Endothelial cell of umbilical vein (primary cell): ENCODE data around the gene NCOR1. TPM values are rescaled to one million over a fixed set of nuclear protein-coding genes. Genes with fewer than 3 reads are reported as not detected.

Source experiments
- BruUV-seq: library from RNA; stranded (reverse); fragments of 400-500 nt; replicated peaks from 2 replicates; lab custom pipeline; 2021; lab: Mats Ljungman, UMichigan
- CTCF ChIA-PET: fragments of 300-600, 350-600 bp; sonication (Branson Sonifier 250); formaldehyde crosslinking; loops from one replicate; lab custom pipeline; 2021; ENCODE audit warnings: antibody characterized with exemption, inconsistent platforms; lab: Charles Lee
- POLR2A ChIA-PET: fragments of 300-600, 350-600 bp; sonication (Branson Sonifier 250); formaldehyde crosslinking; loops from one replicate; lab custom pipeline; 2021; ENCODE audit warnings: antibody characterized with exemption, inconsistent platforms; lab: Charles Lee
- DNase-seq: peaks from one replicate; pipeline ENCODE4 v3.0.0-alpha.2; 2011; ENCODE audit warnings: low read depth, low spot score
- FAIRE-seq: peaks from 2 replicates; lab custom pipeline; 2011; peaks lifted over from hg19 to GRCh38; lab: Jason Lieb, UNC
- H2AFZ ChIP-seq: 2 replicates; pipeline ENCODE4 v1.6.0; 2012; ENCODE audit warnings: low read depth, low read length, control low read depth, inconsistent platforms
- H3K27ac ChIP-seq: 2 replicates; pipeline ENCODE4 v1.5.1; 2011; ENCODE audit warnings: low read depth, mild to moderate bottlenecking, control low read depth, low read length, moderate library complexity; ENCODE audit not compliant: insufficient read depth
- H3K27me3 ChIP-seq, 2 experiments: 2 replicates each; pipeline versions ENCODE4 v1.6.0 to v1.6.1; 2011; ENCODE audit warnings: low read length in 2 of 2, mixed read lengths in 1 of 2; ENCODE audit not compliant: control insufficient read depth in 2 of 2, insufficient read depth in 2 of 2
- H3K36me3 ChIP-seq, 2 experiments: 2 replicates in 1 of 2; 3 replicates in 1 of 2; pipeline ENCODE4 v1.5.1; 2011; ENCODE audit warnings: low read length in 2 of 2, mild to moderate bottlenecking in 1 of 2, moderate library complexity in 1 of 2; ENCODE audit not compliant: control insufficient read depth in 2 of 2, insufficient read depth in 2 of 2; ENCODE audit errors: extremely low read depth in 1 of 2
- H3K4me1 ChIP-seq: 3 replicates; pipeline ENCODE4 v1.5.1; 2011; ENCODE audit warnings: mild to moderate bottlenecking, low read length; ENCODE audit not compliant: control insufficient read depth, insufficient read depth; ENCODE audit errors: extremely low read depth
- H3K4me2 ChIP-seq: 2 replicates; pipeline ENCODE4 v1.6.1; 2011; ENCODE audit warnings: low read length, control low read depth, mixed read lengths; ENCODE audit not compliant: insufficient read depth
- H3K4me3 ChIP-seq, 3 experiments: fragments of 200-600 bp in 1 of 3; sonication (generic), shearing (Covaris generic) in 1 of 3; replicated peaks in 1 of 3; 2 replicates each; pipeline ENCODE4 v1.5.1; 2011 to 2016; ENCODE audit warnings: control low read depth in 3 of 3, low read length in 3 of 3, mild to moderate bottlenecking in 2 of 3, inconsistent platforms in 1 of 3, low read depth in 1 of 3, moderate library complexity in 1 of 3; ENCODE audit not compliant: insufficient read depth in 1 of 3
- H3K79me2 ChIP-seq: 2 replicates; pipeline ENCODE4 v1.6.0; 2012; ENCODE audit warnings: low read length, inconsistent platforms; ENCODE audit not compliant: control insufficient read depth, insufficient read depth
- H3K9ac ChIP-seq: replicated peaks from 2 replicates; pipeline ENCODE3; 2011; ENCODE audit warnings: low read length, control low read depth; ENCODE audit not compliant: insufficient read depth; ENCODE audit errors: extremely low read depth
- H3K9me1 ChIP-seq: replicated peaks from 3 replicates; pipeline ENCODE4 v1.6.0; 2011; ENCODE audit warnings: mild to moderate bottlenecking, low read length; ENCODE audit not compliant: control insufficient read depth, insufficient read depth; ENCODE audit errors: extremely low read depth
- H3K9me3 ChIP-seq: replicated peaks from 2 replicates; pipeline ENCODE4 v1.5.1; 2012; ENCODE audit warnings: low read length, inconsistent platforms; ENCODE audit not compliant: control insufficient read depth, insufficient read depth
- H4K20me1 ChIP-seq: replicated peaks from 2 replicates; pipeline ENCODE3; 2011; ENCODE audit warnings: mild to moderate bottlenecking, low read length; ENCODE audit not compliant: control insufficient read depth, insufficient read depth; ENCODE audit errors: extremely low read depth
- EZH2 ChIP-seq: IDR thresholded peaks from 2 replicates; pipeline ENCODE4 v1.6.1; 2012; ENCODE audit warnings: borderline replicate concordance, low read depth, mild to moderate bottlenecking, moderate library complexity, low read length, inconsistent platforms; ENCODE audit not compliant: severe bottlenecking
- FOS ChIP-seq: IDR thresholded peaks from 2 replicates; pipeline ENCODE4 v1.6.1; 2011; ENCODE audit warnings: mild to moderate bottlenecking, low read length, moderate library complexity, borderline replicate concordance; ENCODE audit not compliant: insufficient read depth
- GATA2 ChIP-seq: IDR thresholded peaks from 2 replicates; pipeline ENCODE4 v1.7.0; 2011; ENCODE audit warnings: low read depth, mild to moderate bottlenecking, moderate library complexity, mixed read lengths, low read length; ENCODE audit not compliant: insufficient read length, insufficient read depth
- JUN ChIP-seq: IDR thresholded peaks from 2 replicates; pipeline ENCODE4 v1.6.1; 2011; ENCODE audit warnings: borderline replicate concordance, low read depth; ENCODE audit not compliant: insufficient read length, insufficient read depth
- MAX ChIP-seq: IDR thresholded peaks from 2 replicates; pipeline ENCODE4 v1.6.1; 2011; ENCODE audit not compliant: insufficient read depth, insufficient read length
- MYC ChIP-seq: IDR thresholded peaks from one replicate; pipeline ENCODE4 v1.6.1; 2011; ENCODE audit warnings: mild to moderate bottlenecking, low read depth, low read length
- POLR2A ChIP-seq: IDR thresholded peaks from 2 replicates; pipeline ENCODE4 v1.6.1; 2012; ENCODE audit warnings: low read depth, mild to moderate bottlenecking, control low read depth, low read length
- POLR2AphosphoS5 ChIP-seq: IDR thresholded peaks from 2 replicates; pipeline ENCODE4 v1.6.1; 2012; ENCODE audit warnings: low read depth, mild to moderate bottlenecking, control low read depth, low read length, moderate library complexity; ENCODE audit not compliant: insufficient read depth
- dilution Hi-C: fragments of 300-500 bp; cut with MboI; formaldehyde crosslinking; loops from one replicate; pipeline ENCODE4 v1.15.0; 2019; ENCODE audit warnings: low sequenced_read_pairs; ENCODE audit not compliant: extremely low pct_ligation_motif_present
- intact Hi-C: fragments of 100-400 bp; cut with micrococcal nuclease; formaldehyde crosslinking; loops from one replicate; pipeline ENCODE4 v1.10.0; 2022
- polyA plus RNA-seq, 4 experiments: library from polyadenylated mRNA; depleted of rRNA in 3 of 4; stranded (reverse) in 3 of 4; unstranded in 1 of 4; fragments of >200 nt; gene quantifications; 2 replicates each; pipeline versions ENCODE4 v1.2.1 to v1.2.3, GENCODE V29; 2011 to 2012; ENCODE audit warnings: missing spikeins in 1 of 4
- total RNA-seq: library from RNA; stranded (reverse); gene quantifications from 2 replicates; pipeline ENCODE4 v1.2.3, GENCODE V29; 2021
- TF ChIP-seq, protein P1 (sequence below), 2 donors: IDR thresholded peaks; 1 replicate in 1 of 2; 2 replicates in 1 of 2; pipeline ENCODE4 v1.5.1; 2011; ENCODE audit warnings: low read length in 2 of 2, mild to moderate bottlenecking in 2 of 2, moderate library complexity in 2 of 2, control low read depth in 1 of 2, inconsistent platforms in 1 of 2, low read depth in 1 of 2; ENCODE audit not compliant: insufficient read depth in 1 of 2; ENCODE audit errors: extremely low read depth in 1 of 2

Gene NCOR1
- total and polyA plus RNA-seq, 2 donors (not counting 3 experiments of a cell fraction or from before 2014, with no cell fraction given): 90.0 to 134 TPM

DNA sequence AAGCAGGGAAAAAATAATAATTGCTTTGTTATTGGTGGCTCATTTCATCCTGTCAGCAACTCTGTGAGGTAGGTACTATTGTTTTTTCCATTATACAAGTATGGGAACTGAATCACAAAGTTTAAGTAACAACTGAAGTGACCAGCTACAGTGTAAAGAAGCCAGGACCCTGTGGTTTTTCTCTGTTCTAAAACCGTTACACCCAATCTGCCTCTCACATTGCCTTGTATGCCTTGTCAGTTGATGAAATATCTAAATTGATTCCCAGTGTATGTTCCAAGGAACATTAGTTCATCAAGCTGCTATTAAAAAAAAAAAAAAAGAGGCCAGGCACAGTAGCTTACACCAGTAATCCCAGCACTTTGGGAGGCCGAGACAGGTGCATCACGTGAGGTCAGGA lies 7.1 kb upstream of the NCOR1 start:
- H3K27ac ChIP-seq: no peak overlapping the region
- no peak for DNase-seq
- no peaks in the 10 kb centered on the region for H3K9me3 ChIP-seq
- no peaks in the 10 kb centered on the region for H4K20me1 ChIP-seq
- no peaks in the 10 kb centered on the region for H3K36me3 ChIP-seq
- BruUV-seq: no TSS peak
- peaks cover 8% of the 10 kb centered on the region for H3K4me1 ChIP-seq
- no peak overlapping the region for H3K4me2 ChIP-seq
- ChIA-PET CTCF (interaction anchor here (0.7 to 1.3 kb wide), 4 partner anchors 11 to 141 kb away, joined by 3 to 4 read pairs (median 3); partner anchors contain the start of gene CENPV), POLR2A (interaction anchor here (0.5 kb wide), 1 partner anchor 9 kb away, joined by 6 read pairs; no protein-coding TSS in a partner anchor)
- H3K9ac ChIP-seq: no peak overlapping the region
- H3K9me1 ChIP-seq: no peaks in the 10 kb centered on the region
- TF ChIP-seq POLR2A (no peak), EZH2 (no peak), MAX (no peak), POLR2AphosphoS5 (no peak), MYC (no peak), GATA2 (no peak), JUN (no peak), FOS (no peak)
- TF ChIP-seq, protein P1, sequence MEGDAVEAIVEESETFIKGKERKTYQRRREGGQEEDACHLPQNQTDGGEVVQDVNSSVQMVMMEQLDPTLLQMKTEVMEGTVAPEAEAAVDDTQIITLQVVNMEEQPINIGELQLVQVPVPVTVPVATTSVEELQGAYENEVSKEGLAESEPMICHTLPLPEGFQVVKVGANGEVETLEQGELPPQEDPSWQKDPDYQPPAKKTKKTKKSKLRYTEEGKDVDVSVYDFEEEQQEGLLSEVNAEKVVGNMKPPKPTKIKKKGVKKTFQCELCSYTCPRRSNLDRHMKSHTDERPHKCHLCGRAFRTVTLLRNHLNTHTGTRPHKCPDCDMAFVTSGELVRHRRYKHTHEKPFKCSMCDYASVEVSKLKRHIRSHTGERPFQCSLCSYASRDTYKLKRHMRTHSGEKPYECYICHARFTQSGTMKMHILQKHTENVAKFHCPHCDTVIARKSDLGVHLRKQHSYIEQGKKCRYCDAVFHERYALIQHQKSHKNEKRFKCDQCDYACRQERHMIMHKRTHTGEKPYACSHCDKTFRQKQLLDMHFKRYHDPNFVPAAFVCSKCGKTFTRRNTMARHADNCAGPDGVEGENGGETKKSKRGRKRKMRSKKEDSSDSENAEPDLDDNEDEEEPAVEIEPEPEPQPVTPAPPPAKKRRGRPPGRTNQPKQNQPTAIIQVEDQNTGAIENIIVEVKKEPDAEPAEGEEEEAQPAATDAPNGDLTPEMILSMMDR (IDR thresholded peaks at IDR 0.05; ENCODE audit: extremely low read depth in 1 of 2, insufficient read depth in 1 of 2, low read depth in 1 of 2, low read length in 2 of 2): no peak
- dilution Hi-C loops (no loop called here), intact Hi-C loops (no loop called here)
- FAIRE-seq: no peak
- peaks cover 25% of the 10 kb centered on the region for H3K79me2 ChIP-seq
- no peak overlapping the region for H3K4me3 ChIP-seq
- H3K27me3 ChIP-seq: no peaks in the 10 kb centered on the region
- H2AFZ ChIP-seq: no peak overlapping the region
